DOHH2 (cell line): ENCODE measurements around the gene GLP2R.

Experiments
- H3F3A ChIP-seq: fragments of 200-600 bp; sonication (generic), shearing (Covaris generic); 2 replicates; pipeline ENCODE4 v1.6.0; 2016; ENCODE audit warnings: antibody characterized with exemption, mild to moderate bottlenecking; ENCODE audit not compliant: control insufficient read depth, insufficient read depth
- H3K27ac ChIP-seq: fragments of 200-600 bp; sonication (generic); 2 replicates; pipeline ENCODE4 v1.5.1; 2014; ENCODE audit warnings: low read depth, mild to moderate bottlenecking, low read length, moderate library complexity
- H3K27me3 ChIP-seq: fragments of 200-600 bp; sonication (generic); 2 replicates; pipeline ENCODE4 v1.6.1; 2014; ENCODE audit warnings: mild to moderate bottlenecking, low read length, mixed read lengths; ENCODE audit not compliant: control insufficient read depth
- H3K36me3 ChIP-seq: fragments of 200-600 bp; sonication (generic); 2 replicates; pipeline ENCODE4 v1.6.1; 2014; ENCODE audit warnings: mild to moderate bottlenecking, low read length, moderate library complexity, mixed read lengths; ENCODE audit not compliant: control insufficient read depth
- H3K4me1 ChIP-seq: fragments of 200-600 bp; sonication (generic); 2 replicates; pipeline ENCODE4 v1.6.1; 2014; ENCODE audit warnings: mild to moderate bottlenecking, low read length, mixed read lengths; ENCODE audit not compliant: control insufficient read depth
- H3K4me2 ChIP-seq: fragments of 200-600 bp; sonication (generic); 2 replicates; pipeline ENCODE4 v1.6.0; 2014; ENCODE audit warnings: mild to moderate bottlenecking, low read length, moderate library complexity
- H3K4me3 ChIP-seq: fragments of 200-600 bp; sonication (generic); 2 replicates; pipeline ENCODE4 v1.5.1; 2014; ENCODE audit warnings: mild to moderate bottlenecking, low read length, mixed read lengths
- H3K79me2 ChIP-seq: fragments of 200-600 bp; sonication (generic); 2 replicates; pipeline ENCODE4 v1.6.1; 2014; ENCODE audit warnings: mild to moderate bottlenecking, low read length, mixed read lengths; ENCODE audit not compliant: control insufficient read depth
- H3K9me2 ChIP-seq: fragments of 200-600 bp; sonication (generic); replicated peaks from 2 replicates; pipeline ENCODE4 v1.6.1; 2014; ENCODE audit warnings: mild to moderate bottlenecking, low read length, mixed read lengths; ENCODE audit not compliant: control insufficient read depth
- H3K9me3 ChIP-seq: fragments of 200-600 bp; sonication (generic); 2 replicates; pipeline ENCODE4 v1.6.1; 2014; ENCODE audit warnings: antibody characterized with exemption, low read length, mixed read lengths; ENCODE audit not compliant: control insufficient read depth, insufficient read depth
- H4K20me1 ChIP-seq: fragments of 200-600 bp; sonication (generic); 2 replicates; pipeline ENCODE4 v1.6.0; 2014; ENCODE audit warnings: low read depth, mild to moderate bottlenecking, antibody characterized with exemption, low read length, moderate library complexity; ENCODE audit not compliant: control insufficient read depth, insufficient read depth
- CTCF ChIP-seq: fragments of 200-600 bp; sonication (generic); IDR thresholded peaks from one replicate; pipeline ENCODE4 v1.5.1; 2014; ENCODE audit warnings: antibody characterized with exemption, mild to moderate bottlenecking, low read depth, low read length; ENCODE audit not compliant: poor library complexity, severe bottlenecking
- EZH2phosphoT487 ChIP-seq: fragments of 200-600 bp; sonication (generic); IDR thresholded peaks from 2 replicates; pipeline ENCODE4 v1.6.1; 2017; ENCODE audit warnings: borderline replicate concordance, mild to moderate bottlenecking, antibody characterized with exemption, low read length, moderate library complexity, mixed read lengths

The GLP2R gene

GRCh38 chr17:9850151-9850550, 24.4 kb downstream of the GLP2R start:
- no peaks in the 10 kb centered on the region for H3K9me2 ChIP-seq
- no peaks in the 10 kb centered on the region for H4K20me1 ChIP-seq
- H3K27me3 ChIP-seq, result no peaks in the 10 kb centered on the region
- H3K36me3 ChIP-seq, result no peaks in the 10 kb centered on the region
- no peaks in the 10 kb centered on the region for H3K4me1 ChIP-seq
- no peaks in the 10 kb centered on the region for H3K9me3 ChIP-seq
- no peaks in the 10 kb centered on the region for H3F3A ChIP-seq
- H3K79me2 ChIP-seq, result no peaks in the 10 kb centered on the region
- H3K27ac ChIP-seq, result no peak overlapping the region
- no peak overlapping the region for H3K4me2 ChIP-seq
- TF ChIP-seq EZH2phosphoT487 (no peak), CTCF (no peak)
- H3K4me3 ChIP-seq, result no peak overlapping the region

- Histone ChIP-seq H3K27me3 (no peaks in the 10 kb centered on the region), H3K27ac (no peak overlapping the region), H3K9me3 (peaks cover 6% of the 10 kb centered on the region; the same call in 1 of the 2 replicates), H3K36me3 (no peaks in the 10 kb centered on the region), H3K4me3 (no peak overlapping the region), H3K79me2 (no peaks in the 10 kb centered on the region), H3K4me2 (no peak overlapping the region), H3K9me2 (no peaks in the 10 kb centered on the region), H3F3A (no peaks in the 10 kb centered on the region), H3K4me1 (no peaks in the 10 kb centered on the region), H4K20me1 (no peaks in the 10 kb centered on the region)
- TF ChIP-seq EZH2phosphoT487 (no peak), CTCF (no peak)
Observed at GRCh38 chr17:9854255-9854654, 28.5 kb downstream of the GLP2R start.

- Histone ChIP-seq H4K20me1 (no peaks in the 10 kb centered on the region), H3K79me2 (no peaks in the 10 kb centered on the region), H3K9me2 (no peaks in the 10 kb centered on the region), H3K4me2 (no peak overlapping the region), H3K4me3 (no peak overlapping the region), H3K27me3 (no peaks in the 10 kb centered on the region), H3F3A (no peaks in the 10 kb centered on the region), H3K4me1 (no peaks in the 10 kb centered on the region), H3K36me3 (no peaks in the 10 kb centered on the region), H3K27ac (no peak overlapping the region), H3K9me3 (peaks cover 6% of the 10 kb centered on the region; the same call in 1 of the 2 replicates)
- TF ChIP-seq EZH2phosphoT487, result no peak
- no peak for TF ChIP-seq CTCF
Observed at GRCh38 chr17:9855036-9855435, 29.3 kb downstream of the GLP2R start.
